SU-DHL-6 (cell line): ENCODE data around the gene NID1.

ENCODE experiments used
- CTCF ChIP-seq: fragments of 200-600 bp; sonication (generic); IDR thresholded peaks from one replicate; pipeline ENCODE4 v1.5.1; 2017; ENCODE audit warnings: antibody characterized with exemption, mild to moderate bottlenecking, low read length, moderate library complexity; ENCODE audit not compliant: insufficient read depth, poor library complexity, severe bottlenecking
- EZH2phosphoT487 ChIP-seq: fragments of 200-600 bp; sonication (generic), shearing (Covaris generic); conservative IDR thresholded peaks from 2 replicates; pipeline ENCODE4 v1.6.1; 2018; ENCODE audit warnings: mild to moderate bottlenecking, antibody characterized with exemption, low read length, moderate library complexity, mixed read lengths

GRCh38 chr1:235928197-235928596, 136.7 kb downstream of the NID1 start:
- TF ChIP-seq CTCF (no peak), EZH2phosphoT487 (no peak)
